SK-N-SH (cell line): ENCODE measurements around the gene ASIC2.

Experiments
- CHD2 ChIP-seq: fragments of 150-350 bp; IDR thresholded peaks from 2 replicates; pipeline ENCODE4 v1.6.1; 2018; ENCODE audit warnings: low read length; ENCODE audit not compliant: partially characterized antibody
- CTCF ChIP-seq: fragments of 200-600 bp; sonication (generic); IDR thresholded peaks from 2 replicates; pipeline ENCODE4 v1.6.1; 2017; ENCODE audit warnings: antibody characterized with exemption, mild to moderate bottlenecking, moderate library complexity
- GATA2 ChIP-seq: sonication (generic); formaldehyde crosslinking; IDR thresholded peaks from 2 replicates; pipeline ENCODE4 v1.5.0; 2020; ENCODE audit warnings: mild to moderate bottlenecking, missing genetic modification reagents
- IRF3 ChIP-seq: fragments of 150-350 bp; IDR thresholded peaks from 2 replicates; pipeline ENCODE4 v1.6.1; 2016; ENCODE audit warnings: mild to moderate bottlenecking, low read depth, low read length
- MAX ChIP-seq: IDR thresholded peaks from 2 replicates; pipeline ENCODE4 v1.4.0; 2012; ENCODE audit warnings: low read depth

GRCh38 chr17:33007186-33007585, 285.9 kb downstream of the ASIC2 start:
- TF ChIP-seq MAX (no peak), CTCF (no peak), CHD2 (no peak), GATA2 (no peak), IRF3 (no peak)
